ENCODE results near the gene ATXN7L1.

The ATXN7L1 gene

DNA sequence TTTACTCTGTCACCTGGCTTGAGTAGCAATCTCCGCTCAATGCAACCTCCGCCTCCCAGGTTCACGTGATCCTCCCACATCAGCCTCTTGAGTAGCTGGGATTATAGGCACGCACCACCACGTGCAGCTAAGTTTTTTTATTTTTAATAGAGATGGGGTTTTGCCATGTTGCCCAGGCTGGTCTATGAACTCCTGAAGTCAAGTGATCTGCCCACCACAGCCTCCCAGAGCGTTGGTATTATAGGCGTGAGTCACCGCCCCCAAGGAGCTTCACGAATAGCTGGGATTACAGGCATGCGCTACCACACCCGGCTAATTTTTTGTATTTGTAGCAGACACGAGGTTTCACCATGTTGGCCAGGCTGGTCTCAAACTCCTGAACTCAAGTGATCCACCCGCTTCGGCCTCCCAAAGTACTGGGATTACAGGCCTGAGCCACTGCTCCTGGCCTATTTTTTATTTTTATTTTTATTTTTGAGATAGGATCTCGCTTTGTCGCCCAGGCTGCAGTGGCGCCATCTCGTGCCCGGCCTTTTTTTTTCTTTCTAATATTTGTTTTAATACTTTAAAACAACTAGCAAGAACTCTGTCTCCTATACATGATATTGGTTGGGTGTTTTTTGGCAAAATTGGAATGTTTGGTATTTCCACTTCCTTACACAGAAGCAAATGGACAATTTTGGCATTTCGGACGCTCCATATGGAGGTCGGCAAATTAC is 296.2 kb downstream of the ATXN7L1 start:
- no peak for DNase-seq
- ATAC-seq = no peak

DNA sequence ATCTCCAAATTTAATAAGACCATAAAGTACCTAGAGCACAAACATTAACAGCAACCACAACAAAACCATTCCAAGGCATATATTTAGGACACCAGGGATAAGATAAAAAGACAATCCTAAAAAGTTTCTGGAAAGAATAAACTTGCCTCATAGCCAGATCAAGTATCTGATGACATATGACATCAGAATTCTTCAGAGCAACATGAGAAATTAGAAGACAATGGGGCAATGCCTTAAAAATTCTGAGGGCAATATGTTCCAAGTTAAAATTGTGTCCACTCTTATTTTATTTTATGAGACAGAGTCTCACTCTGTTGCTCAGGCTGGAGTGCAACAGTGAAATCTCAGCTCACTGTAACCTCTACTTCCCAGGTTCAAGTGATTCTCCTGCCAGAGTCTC is 297.9 kb downstream of the ATXN7L1 start:
- no peak for ATAC-seq
- DNase-seq = no peak

DNA sequence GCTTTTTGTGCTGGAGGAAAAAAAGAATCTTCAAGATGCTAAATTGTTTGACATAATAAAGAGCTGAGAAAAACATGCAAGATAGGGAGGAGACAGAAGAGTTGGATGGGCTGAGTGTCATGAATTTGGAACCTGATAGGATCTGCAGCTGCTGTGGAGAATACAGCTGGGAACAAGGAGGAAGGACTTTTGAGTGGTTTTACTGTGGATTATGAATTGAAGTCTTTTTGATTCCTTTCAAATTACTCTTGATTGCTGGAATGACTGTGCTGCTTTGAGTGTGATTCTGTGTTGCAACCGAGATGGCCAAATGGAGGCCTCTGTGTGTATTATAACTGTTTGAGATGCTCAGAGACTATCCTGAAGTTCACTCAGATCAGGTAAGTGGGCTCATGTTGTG is 299.1 kb downstream of the ATXN7L1 start:
- ATAC-seq = no peak

DNA sequence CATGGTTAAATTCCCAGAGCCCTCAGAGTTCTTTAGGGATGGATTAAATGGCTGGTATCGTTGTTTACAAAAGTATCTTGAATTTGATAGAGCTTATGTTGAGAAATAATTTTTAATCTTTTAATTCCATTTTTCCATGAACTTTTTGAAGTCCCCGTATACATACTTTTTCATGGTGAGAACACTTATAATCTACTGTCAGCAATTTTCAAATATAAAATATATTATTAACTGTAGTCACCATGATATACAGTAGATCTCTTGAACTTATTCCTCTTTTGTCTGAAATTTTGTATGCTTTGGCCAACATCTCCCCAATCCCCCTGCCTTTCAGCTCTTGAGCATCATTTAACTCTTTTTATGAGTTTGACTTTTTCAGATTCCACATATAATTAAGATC is 304.5 kb downstream of the ATXN7L1 start:
- ATAC-seq (no peak), DNase-seq (no peak)

More for the DNA sequence above, 299.1 kb downstream of the ATXN7L1 start:
- no peak for DNase-seq

DNA sequence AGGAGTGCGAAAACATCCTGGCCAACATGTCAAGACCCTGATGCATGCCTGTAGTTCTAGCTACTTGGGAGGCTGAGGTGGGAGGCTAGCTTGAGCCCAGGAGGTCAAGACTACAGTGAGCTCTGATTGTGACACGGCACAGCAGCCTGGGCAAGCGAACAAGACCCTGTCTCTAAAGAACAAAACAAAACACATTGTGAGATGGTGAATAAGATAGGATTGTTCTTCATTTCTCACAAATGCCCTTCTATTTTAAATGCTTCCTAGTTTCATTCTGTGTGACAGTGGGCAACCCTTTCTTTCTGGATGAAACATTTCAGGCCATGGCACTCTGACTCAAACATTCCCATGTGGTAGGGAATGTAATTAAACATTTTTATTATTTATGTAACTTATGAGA is 308.6 kb downstream of the ATXN7L1 start:
- DNase-seq = no peak

DNA sequence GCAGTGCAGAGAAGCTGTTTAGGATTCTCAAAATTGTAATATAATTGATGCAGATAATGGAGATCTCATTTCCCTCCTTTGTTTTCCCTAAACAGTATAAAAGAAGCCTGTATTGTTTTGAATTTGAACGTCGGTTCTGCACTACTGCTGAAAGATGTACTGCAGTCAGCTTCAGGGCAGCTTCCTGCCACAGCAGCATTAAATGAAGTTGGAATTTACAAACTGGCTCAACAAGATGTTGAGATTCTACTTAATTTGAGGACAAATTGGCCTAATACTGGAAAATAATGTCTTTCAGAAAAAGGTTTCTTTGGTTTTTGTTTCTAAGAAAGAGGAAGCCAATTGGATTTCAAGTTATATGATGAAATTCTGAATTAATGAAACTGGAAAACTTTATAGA is 309.4 kb downstream of the ATXN7L1 start:
- DNase-seq (no peak), ATAC-seq (no peak)

More for the DNA sequence above, 308.6 kb downstream of the ATXN7L1 start:
- ATAC-seq = no peak

DNA sequence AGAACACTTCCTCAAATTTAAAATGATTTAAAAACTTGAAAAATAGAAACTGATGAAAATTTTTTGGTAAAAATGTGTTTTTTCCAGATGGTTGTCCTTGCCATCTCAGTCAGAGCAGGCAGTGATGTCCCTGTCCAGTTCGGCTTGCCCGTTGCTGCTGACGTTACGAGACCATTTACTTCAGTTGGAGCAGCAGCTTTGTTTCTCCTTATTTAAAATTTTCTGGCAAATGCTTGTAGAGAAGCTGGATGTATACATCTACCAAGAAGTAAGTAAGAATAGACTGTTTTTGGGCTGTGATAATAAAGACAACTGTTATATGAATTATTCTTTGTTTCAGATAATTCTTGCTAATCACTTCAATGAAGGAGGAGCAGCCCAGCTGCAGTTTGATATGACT is 311.2 kb downstream of the ATXN7L1 start:
- no peak for DNase-seq
- ATAC-seq = no peak

DNA sequence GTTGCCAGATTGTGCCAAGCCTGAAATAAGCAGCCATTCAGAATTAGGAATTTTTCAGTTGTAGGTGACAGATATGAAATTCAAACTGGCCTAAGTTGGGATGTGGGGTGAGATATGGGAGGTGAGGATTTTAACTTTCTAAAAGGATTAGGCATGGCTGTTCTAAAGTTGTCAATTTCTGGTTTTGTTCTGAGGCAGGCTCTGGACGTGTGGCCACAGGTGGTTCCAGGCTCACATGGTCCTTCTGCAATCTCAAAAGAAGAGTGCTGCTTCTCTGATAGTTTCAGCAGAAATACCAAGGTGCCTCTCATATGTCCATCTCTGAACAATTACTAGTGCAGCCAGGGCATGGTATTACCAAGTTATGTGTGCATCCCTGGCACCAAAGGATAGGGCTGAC is 316.5 kb downstream of the ATXN7L1 start:
- DNase-seq = no peak
- no peak for ATAC-seq
